Ovary (tissue), 9 donors: ENCODE measurements around the gene SLC9A7. TPM values are rescaled to one million over a fixed set of nuclear protein-coding genes. Genes with fewer than 3 reads are reported as not detected.

ENCODE experiments used
- DNase-seq, 5 donors: peaks; one replicate each; pipeline ENCODE4 v3.0.0-alpha.2; 2019 to 2020
- H3K27ac ChIP-seq, 2 donors: fragments of 200-600 bp; one replicate each; pipeline versions ENCODE4 v1.5.1 to v1.8.0; 2019 to 2022
- H3K27me3 ChIP-seq: fragments of 200-600 bp; one replicate; pipeline ENCODE4 v1.8.0; 2022
- H3K36me3 ChIP-seq: fragments of 200-600 bp; sonication (generic); one replicate; pipeline ENCODE4 v1.5.1; 2019
- H3K4me1 ChIP-seq: one replicate; pipeline ENCODE4 v1.8.1; 2013; ENCODE audit warnings: mild to moderate bottlenecking, moderate library complexity; ENCODE audit not compliant: insufficient read depth
- H3K4me3 ChIP-seq: fragments of 200-600 bp; sonication (generic); one replicate; pipeline ENCODE4 v1.5.1; 2017
- H3K9me3 ChIP-seq, 2 donors: fragments of 200-600 bp in 1 of 2; sonication (generic) in 1 of 2; one replicate each; pipeline versions ENCODE4 v1.5.1 to v1.8.1; 2013 to 2019; ENCODE audit warnings: mild to moderate bottlenecking in 1 of 2, moderate library complexity in 1 of 2
- EP300 ChIP-seq: sonication (generic); formaldehyde crosslinking; IDR thresholded peaks from one replicate; pipeline ENCODE4 v1.6.1; 2017; ENCODE audit warnings: antibody characterized with exemption
- POLR2A ChIP-seq: fragments of 450-650 bp; IDR thresholded peaks from one replicate; pipeline ENCODE4 v1.6.1; 2017; ENCODE audit warnings: antibody characterized with exemption, mild to moderate bottlenecking, moderate library complexity
- WGBS, 3 donors: extraction: QIAGEN DNeasy Blood & Tissue Kit in 1 of 3; methylation state at CpG; one replicate each; pipeline versions ENCODE4 v1.1.5 to v1.1.7; 2013 to 2017; 5-methylcytosine and 5-hydroxymethylcytosine counted together
- intact Hi-C, 4 donors: fragments of 100-400 bp; cut with DNase I; formaldehyde crosslinking; loops; one replicate each; pipeline versions ENCODE4 v1.11.0 to v1.15.1; 2022 to 2023
- polyA plus RNA-seq, 2 donors: library from polyadenylated mRNA; stranded (reverse); fragments of 200-250 nt in 1 of 2; fragments of 350-450 nt in 1 of 2; fragmentation: Illumina TruSeq in 1 of 2; extraction: RNeasy Lipid Tissue Mini Kit (QIAGEN cat#74804) in 1 of 2; gene quantifications; one replicate each; pipeline ENCODE4 v1.2.3, GENCODE V29; 2013 to 2014
- total RNA-seq, 7 donors: library from RNA; depleted of rRNA in 2 of 7; stranded (reverse); fragments of >200 nt in 2 of 7; fragmentation: NEBNext Ultra II Directional in 3 of 7; extraction: Animal tissue kit (Norgen Biotek cat#: 25700) in 3 of 7; gene quantifications; one replicate each; pipeline versions ENCODE4 v1.1.0 to v1.2.4, GENCODE V29; 2016 to 2023
- TF ChIP-seq, protein P1 (sequence below), 3 donors: fragments of 450-650 bp in 2 of 3; fragments of 200-600 bp in 1 of 3; IDR thresholded peaks; one replicate each; pipeline versions ENCODE4 v1.5.1 to v1.8.0; 2016 to 2022; ENCODE audit warnings: antibody characterized with exemption in 3 of 3, mild to moderate bottlenecking in 1 of 3
- donor health status: DM: no; HTN: no; CAD: no; lungs with moderate emphysema.
- donor health status: DM: no; HTN: no; CAD: no.
- donor health status: Bipolar disorder and iron deficiency.
- donor health status: DM: yes; HTN: yes; CAD: no.
- donor health status: DM: no; HTN: no; CAD: no.
- donor health status: DM: yes; HTN: yes; CAD: no.

The SLC9A7 gene
- total and polyA plus RNA-seq, 9 donors, result 2.2 to 22.3 (median 9.1) TPM

DNA sequence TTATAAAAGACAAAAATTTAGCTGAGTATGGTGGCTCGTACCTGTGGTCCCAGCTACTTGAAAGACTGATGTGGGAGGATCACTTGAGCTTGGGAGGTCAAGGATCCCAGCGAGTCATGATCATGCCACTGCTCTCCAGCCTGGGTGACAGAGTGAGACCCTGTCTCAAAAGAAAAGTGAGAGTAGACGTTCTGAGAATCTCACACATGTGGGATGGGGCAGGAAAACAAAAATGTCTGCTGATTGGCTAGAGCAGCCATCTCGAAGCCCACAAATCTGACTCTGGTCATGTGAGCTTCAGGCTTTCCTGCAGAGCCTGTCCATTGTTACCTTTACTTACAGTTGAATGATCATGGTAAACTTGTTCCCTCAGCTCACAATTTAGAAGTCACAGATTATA, 23.1 kb upstream of the SLC9A7 start:
- Histone ChIP-seq H3K27me3 (no peaks in the 10 kb centered on the region), H3K9me3 (no peaks in the 10 kb centered on the region), H3K4me1 (no peaks in the 10 kb centered on the region), H3K4me3 (no peak overlapping the region), H3K27ac (no peak overlapping the region), H3K36me3 (no peaks in the 10 kb centered on the region)
- TF ChIP-seq EP300 (no peak), POLR2A (no peak)
- TF ChIP-seq, protein P1, sequence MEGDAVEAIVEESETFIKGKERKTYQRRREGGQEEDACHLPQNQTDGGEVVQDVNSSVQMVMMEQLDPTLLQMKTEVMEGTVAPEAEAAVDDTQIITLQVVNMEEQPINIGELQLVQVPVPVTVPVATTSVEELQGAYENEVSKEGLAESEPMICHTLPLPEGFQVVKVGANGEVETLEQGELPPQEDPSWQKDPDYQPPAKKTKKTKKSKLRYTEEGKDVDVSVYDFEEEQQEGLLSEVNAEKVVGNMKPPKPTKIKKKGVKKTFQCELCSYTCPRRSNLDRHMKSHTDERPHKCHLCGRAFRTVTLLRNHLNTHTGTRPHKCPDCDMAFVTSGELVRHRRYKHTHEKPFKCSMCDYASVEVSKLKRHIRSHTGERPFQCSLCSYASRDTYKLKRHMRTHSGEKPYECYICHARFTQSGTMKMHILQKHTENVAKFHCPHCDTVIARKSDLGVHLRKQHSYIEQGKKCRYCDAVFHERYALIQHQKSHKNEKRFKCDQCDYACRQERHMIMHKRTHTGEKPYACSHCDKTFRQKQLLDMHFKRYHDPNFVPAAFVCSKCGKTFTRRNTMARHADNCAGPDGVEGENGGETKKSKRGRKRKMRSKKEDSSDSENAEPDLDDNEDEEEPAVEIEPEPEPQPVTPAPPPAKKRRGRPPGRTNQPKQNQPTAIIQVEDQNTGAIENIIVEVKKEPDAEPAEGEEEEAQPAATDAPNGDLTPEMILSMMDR (IDR thresholded peaks at IDR 0.05), result no peak
- intact Hi-C loops, result no loop called here
- DNase-seq, result no peak
- WGBS, 3 donors, result 62 to 71% (median 71%) methylated on average over 4 of the region's 4 CpGs

DNA sequence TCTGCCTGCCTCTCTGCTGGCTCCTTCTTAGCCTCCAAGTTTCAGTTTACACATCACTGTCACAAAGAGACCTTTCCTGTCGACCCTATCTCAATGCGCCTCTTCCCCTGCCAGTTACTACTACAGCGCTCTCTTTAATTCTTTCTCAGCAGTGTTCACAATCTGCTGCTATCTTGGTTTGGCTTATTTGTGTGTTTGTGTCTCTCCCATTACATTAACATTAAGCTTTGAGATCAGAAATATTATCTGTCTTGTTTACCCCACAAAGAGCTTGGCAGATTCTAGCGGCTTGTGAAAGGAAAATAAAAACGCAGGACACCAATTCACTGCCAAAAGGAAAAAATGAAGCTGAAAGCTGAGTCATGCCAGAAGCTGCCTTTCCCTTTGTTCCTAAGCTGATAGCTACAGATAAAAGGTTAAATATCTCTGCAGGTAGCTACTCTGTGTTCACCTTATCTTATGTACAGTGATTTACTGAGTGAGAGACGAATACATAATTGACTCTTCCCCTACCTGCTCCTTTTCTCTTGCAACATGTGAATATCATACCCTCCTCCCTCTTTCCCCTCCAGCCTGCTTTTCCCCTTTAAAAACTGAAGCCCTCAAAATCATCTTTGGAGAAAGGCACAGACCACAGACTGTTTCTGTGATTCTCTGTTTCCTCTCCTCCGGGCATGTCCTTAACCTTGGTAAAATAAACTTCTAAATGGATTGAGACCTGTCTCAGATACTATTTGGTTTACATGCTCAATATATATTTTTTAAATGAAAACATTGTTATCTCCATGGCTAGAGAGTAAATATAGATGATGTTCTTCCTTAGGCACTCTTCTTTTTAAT, 19.3 kb upstream of the SLC9A7 start:
- intact Hi-C loops, result no loop called here
- no peak for DNase-seq
- H3K9me3 ChIP-seq, result no peaks in the 10 kb centered on the region
- H3K27me3 ChIP-seq, result no peaks in the 10 kb centered on the region
- no peaks in the 10 kb centered on the region for H3K4me1 ChIP-seq
- TF ChIP-seq EP300 (no peak), POLR2A (no peak)
- TF ChIP-seq, protein P1 (IDR thresholded peaks at IDR 0.05), result no peak
- H3K27ac ChIP-seq, result peak overlapping the region in 1 of 2 donors; percentile 48
- H3K36me3 ChIP-seq, result no peaks in the 10 kb centered on the region
- no peak overlapping the region for H3K4me3 ChIP-seq
- WGBS, 3 donors, result 31 to 44% (median 40%) methylated on average over 7 of the region's 7 CpGs

DNA sequence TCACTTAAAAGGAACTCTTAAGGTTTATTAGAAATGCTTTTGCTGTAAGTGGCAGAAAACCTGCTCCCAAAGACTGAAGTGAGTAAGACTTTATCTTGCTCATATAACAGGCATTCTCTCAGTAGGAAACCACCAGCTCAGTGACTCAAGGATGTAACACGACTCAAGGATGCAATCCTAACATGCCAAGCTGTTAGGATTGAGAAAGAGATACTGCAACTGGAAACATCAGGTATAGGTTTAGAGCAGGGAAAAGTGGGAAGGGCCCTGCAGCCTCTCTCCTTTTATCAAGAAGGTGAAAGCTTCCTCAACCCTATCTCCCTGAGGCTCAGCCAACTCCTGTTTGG, 11.9 kb upstream of the SLC9A7 start:
- H3K4me3 ChIP-seq, result no peak overlapping the region
- intact Hi-C loops, result no loop called here
- DNase-seq, result no peak
- TF ChIP-seq, protein P1 (IDR thresholded peaks at IDR 0.05), result no peak
- TF ChIP-seq POLR2A (no peak), EP300 (no peak)
- H3K9me3 ChIP-seq, result no peaks in the 10 kb centered on the region
- H3K36me3 ChIP-seq, result no peaks in the 10 kb centered on the region
- H3K4me1 ChIP-seq, result no peaks in the 10 kb centered on the region
- H3K27me3 ChIP-seq, result no peaks in the 10 kb centered on the region
- 3 to 18% (median 11%) methylated on average over 1 of the region's 1 CpG for WGBS, 3 donors
- no peak overlapping the region for H3K27ac ChIP-seq

DNA sequence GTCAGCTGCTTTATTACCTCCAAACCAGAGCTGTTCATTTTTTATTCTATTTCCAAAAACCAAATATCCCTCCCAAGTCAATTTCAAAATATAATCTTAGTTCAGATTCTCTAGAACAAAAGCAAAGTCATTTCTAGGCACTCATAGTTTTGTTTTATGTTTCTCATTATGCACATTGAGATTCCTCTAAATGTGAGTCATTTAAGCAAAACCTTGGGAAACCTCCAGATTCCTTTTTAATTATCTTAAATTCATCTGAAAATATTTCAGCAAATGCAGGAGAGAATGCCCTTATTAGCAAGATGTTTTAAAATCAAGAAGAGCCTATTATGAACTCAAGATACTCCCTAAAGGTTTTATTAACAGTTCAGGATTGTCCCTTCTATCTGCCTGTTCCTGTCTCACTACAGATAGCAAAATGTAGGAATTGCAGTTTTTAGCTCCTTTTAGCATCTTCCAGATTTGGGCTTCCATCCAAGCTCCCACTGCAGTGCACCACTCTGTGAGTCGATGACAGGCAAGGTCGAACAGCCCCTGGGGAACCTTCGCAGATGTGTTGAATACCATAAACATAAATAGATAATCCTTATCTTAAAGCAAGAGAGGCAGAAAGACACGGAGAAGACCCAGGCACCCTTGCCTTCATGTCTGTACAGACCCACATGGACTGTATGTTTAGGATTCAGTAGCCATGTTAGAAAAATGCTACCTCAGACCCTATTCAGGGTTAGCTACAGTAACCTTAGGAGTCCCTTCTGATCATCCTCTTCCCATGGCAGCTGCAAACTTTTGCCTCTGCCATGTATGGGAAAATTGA, 11.3 kb upstream of the SLC9A7 start:
- Histone ChIP-seq H3K27me3 (no peaks in the 10 kb centered on the region), H3K4me3 (no peak overlapping the region), H3K36me3 (no peaks in the 10 kb centered on the region), H3K4me1 (no peaks in the 10 kb centered on the region), H3K27ac (no peak overlapping the region), H3K9me3 (no peaks in the 10 kb centered on the region)
- DNase-seq, result peak in 1 of 5 donors; percentile 41
- TF ChIP-seq, protein P1 (IDR thresholded peaks at IDR 0.05), result no peak
- TF ChIP-seq EP300, result no peak
- no peak for TF ChIP-seq POLR2A
- intact Hi-C loops, result no loop called here
- 24 to 27% (median 25%) methylated on average over 4 of the region's 4 CpGs for WGBS, 3 donors
